Lung (tissue), 12 donors: ENCODE results near the gene EIF4ENIF1. TPM values are rescaled to one million over a fixed set of nuclear protein-coding genes. Genes with fewer than 3 reads are reported as not detected.
"Not testable (repeated sequence)": the region's sequence is repeated elsewhere in the genome, so short reads cannot be mapped to it uniquely, and the experiment has no call there.

Experiments used
- ATAC-seq: fragments of 200-7000 bp; cut with Tn5 transposase; one replicate; pipeline ENCODE4 v1.9.1; 2020; ENCODE audit warnings: moderate number of reproducible peaks; ENCODE audit not compliant: insufficient read depth, low FRiP score
- DNase-seq, 3 donors: peaks; one replicate each; pipeline ENCODE4 v3.0.0-alpha.2; 2013 to 2017
- H3K27ac ChIP-seq, 2 donors: one replicate each; pipeline ENCODE4 v1.5.1; 2013; ENCODE audit warnings: mild to moderate bottlenecking in 2 of 2, moderate library complexity in 2 of 2, control low read depth in 1 of 2, inconsistent platforms in 1 of 2, low read depth in 1 of 2, low read length in 1 of 2
- H3K27me3 ChIP-seq, 3 donors: one replicate each; pipeline ENCODE4 v1.5.1; 2013; ENCODE audit warnings: low read length in 2 of 3; ENCODE audit not compliant: control insufficient read depth in 3 of 3, insufficient read depth in 3 of 3
- H3K36me3 ChIP-seq, 4 donors: one replicate each; pipeline ENCODE4 v1.5.1; 2013; ENCODE audit warnings: low read length in 4 of 4, mild to moderate bottlenecking in 1 of 4, moderate library complexity in 1 of 4; ENCODE audit not compliant: control insufficient read depth in 4 of 4, insufficient read depth in 4 of 4
- H3K4me1 ChIP-seq, 5 donors: one replicate each; pipeline ENCODE4 v1.5.1; 2013; ENCODE audit warnings: low read length in 5 of 5, mild to moderate bottlenecking in 2 of 5, moderate library complexity in 1 of 5; ENCODE audit not compliant: control insufficient read depth in 5 of 5, insufficient read depth in 5 of 5
- H3K4me3 ChIP-seq: one replicate; pipeline ENCODE4 v1.5.1; 2013; ENCODE audit warnings: mild to moderate bottlenecking, control low read depth, moderate library complexity
- H3K9ac ChIP-seq, 2 donors: one replicate each; pipeline ENCODE4 v1.5.1; 2013; ENCODE audit warnings: low read length in 2 of 2, control low read depth in 1 of 2; ENCODE audit not compliant: insufficient read depth in 1 of 2
- H3K9me3 ChIP-seq, 4 donors: one replicate each; pipeline ENCODE4 v1.5.1; 2013; ENCODE audit warnings: low read length in 3 of 4, mild to moderate bottlenecking in 1 of 4, moderate library complexity in 1 of 4; ENCODE audit not compliant: control insufficient read depth in 4 of 4, insufficient read depth in 3 of 4
- WGBS, 2 donors: extraction: QIAGEN DNeasy Blood & Tissue Kit; methylation state at CpG; one replicate each; pipeline ENCODE4 v1.1.7; 2013; 5-methylcytosine and 5-hydroxymethylcytosine counted together
- polyA plus RNA-seq, 2 donors: library from polyadenylated mRNA; stranded (reverse); fragments of 200-250 nt; gene quantifications; one replicate each; pipeline ENCODE4 v1.2.1, GENCODE V29; 2013
- total RNA-seq, 2 donors: library from RNA; depleted of rRNA in 1 of 2; stranded (reverse); fragments of >200 nt in 1 of 2; gene quantifications; one replicate each; pipeline ENCODE4 v1.2.1, GENCODE V29; 2014 to 2021
- TF ChIP-seq, protein P1 (sequence below): IDR thresholded peaks from 2 replicates; pipeline ENCODE4 v1.5.1; 2012; ENCODE audit warnings: mild to moderate bottlenecking; ENCODE audit errors: control extremely low read depth, extremely low read depth
- donor health status: control.
- donor health status: control.
- donor health status: Bipolar disorder and iron deficiency.
- donor health status: healthy.
- donor health status: DM: yes; HTN: yes; CAD: no.

Gene EIF4ENIF1
- total and polyA plus RNA-seq, 4 donors = 9.3 to 25.5 (median 13.6) TPM

DNA sequence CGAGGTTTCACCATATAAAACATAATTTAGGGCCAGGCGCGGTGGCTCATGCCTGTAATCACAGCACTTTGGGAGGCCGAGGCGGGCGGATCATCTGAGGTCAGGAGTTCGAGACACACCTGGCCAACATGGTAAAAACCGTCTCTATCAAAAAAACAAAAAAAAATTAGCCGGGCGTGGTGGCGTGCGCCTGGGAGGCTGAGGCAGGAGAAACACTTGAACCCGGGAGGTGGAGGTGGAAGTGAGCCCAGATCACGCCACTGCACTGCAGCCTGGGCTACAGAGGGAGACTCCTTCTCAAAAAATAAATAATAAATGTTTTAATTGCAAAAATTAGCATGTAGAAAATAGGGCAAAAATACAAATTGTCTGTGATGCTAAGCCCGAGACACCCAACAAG lies 5.7 kb upstream of the EIF4ENIF1 start:
- peaks cover 0 to 15% (median 3%) of the 10 kb centered on the region in 5 donors for H3K4me1 ChIP-seq
- no peak overlapping the region for H3K4me3 ChIP-seq
- TF ChIP-seq, protein P1, sequence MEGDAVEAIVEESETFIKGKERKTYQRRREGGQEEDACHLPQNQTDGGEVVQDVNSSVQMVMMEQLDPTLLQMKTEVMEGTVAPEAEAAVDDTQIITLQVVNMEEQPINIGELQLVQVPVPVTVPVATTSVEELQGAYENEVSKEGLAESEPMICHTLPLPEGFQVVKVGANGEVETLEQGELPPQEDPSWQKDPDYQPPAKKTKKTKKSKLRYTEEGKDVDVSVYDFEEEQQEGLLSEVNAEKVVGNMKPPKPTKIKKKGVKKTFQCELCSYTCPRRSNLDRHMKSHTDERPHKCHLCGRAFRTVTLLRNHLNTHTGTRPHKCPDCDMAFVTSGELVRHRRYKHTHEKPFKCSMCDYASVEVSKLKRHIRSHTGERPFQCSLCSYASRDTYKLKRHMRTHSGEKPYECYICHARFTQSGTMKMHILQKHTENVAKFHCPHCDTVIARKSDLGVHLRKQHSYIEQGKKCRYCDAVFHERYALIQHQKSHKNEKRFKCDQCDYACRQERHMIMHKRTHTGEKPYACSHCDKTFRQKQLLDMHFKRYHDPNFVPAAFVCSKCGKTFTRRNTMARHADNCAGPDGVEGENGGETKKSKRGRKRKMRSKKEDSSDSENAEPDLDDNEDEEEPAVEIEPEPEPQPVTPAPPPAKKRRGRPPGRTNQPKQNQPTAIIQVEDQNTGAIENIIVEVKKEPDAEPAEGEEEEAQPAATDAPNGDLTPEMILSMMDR = no peak
- 66 to 75% methylated on average over 15 of the region's 15 CpGs for WGBS, 2 donors
- ATAC-seq = no peak
- H3K27ac ChIP-seq = no peak overlapping the region
- DNase-seq = no peak
- H3K27me3 ChIP-seq = no peaks in the 10 kb centered on the region
- no peak overlapping the region for H3K9ac ChIP-seq
- peaks cover 0 to 2% (median 0%) of the 10 kb centered on the region in 4 donors for H3K36me3 ChIP-seq
- peaks cover 0 to 3% (median 0%) of the 10 kb centered on the region in 4 donors for H3K9me3 ChIP-seq

DNA sequence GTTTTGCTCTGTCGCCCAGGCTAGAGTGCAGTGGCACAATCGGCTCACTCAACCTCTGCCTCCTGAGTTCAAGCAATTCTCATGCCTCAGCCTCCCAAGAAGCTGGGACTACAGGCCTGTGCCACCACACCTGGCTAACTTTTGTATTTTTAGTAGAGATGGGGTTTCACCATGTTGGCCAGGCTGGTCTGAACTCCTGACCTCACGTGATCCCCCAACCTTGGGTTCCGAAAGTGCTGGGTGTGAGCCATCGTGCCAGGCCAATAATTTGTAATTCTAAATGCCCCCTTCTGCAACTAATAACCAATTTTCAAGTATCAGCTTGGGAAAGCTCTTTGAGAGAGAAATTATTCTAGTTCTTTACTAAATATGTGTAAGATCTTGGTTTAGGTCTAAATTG lies 3.7 kb upstream of the EIF4ENIF1 start:
- not testable (repeated sequence) for H3K27ac ChIP-seq
- 96 to 98% methylated on average over 5 of the region's 5 CpGs for WGBS, 2 donors

DNA sequence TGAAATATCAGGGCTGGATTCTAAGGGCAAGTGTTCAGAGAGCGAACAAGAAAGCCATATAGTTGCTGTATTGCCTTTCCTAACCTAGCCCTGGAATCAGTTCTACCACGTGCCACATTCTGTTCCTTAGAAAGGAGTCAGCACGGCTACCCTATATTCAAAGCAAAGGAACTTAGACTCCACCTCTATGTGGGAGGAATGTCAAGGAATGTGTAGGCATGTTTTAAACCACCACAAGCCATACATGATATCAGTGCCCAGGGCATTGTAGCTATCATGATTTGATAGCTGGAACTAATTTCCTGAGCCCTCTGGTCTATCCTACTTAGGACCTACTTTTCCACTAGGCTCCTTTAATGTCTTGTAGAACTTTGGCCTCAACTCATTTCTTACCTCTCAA lies 2.5 kb upstream of the EIF4ENIF1 start:
- TF ChIP-seq, protein P1 = no peak
- Histone ChIP-seq H3K27ac (no peak overlapping the region), H3K9me3 (no peaks in the 10 kb centered on the region), H3K4me3 (no peak overlapping the region), H3K27me3 (no peaks in the 10 kb centered on the region), H3K4me1 (peaks cover 0 to 25% (median 11%) of the 10 kb centered on the region in 5 donors), H3K9ac (no peak overlapping the region), H3K36me3 (peaks cover 3 to 9% (median 4%) of the 10 kb centered on the region in 4 donors)
- 93% methylated on average over 3 of the region's 3 CpGs for WGBS, 2 donors
- ATAC-seq (no peak), DNase-seq (no peak)

More for the DNA sequence above, 3.7 kb upstream of the EIF4ENIF1 start:
- peaks cover 0 to 21% (median 6%) of the 10 kb centered on the region in 5 donors for H3K4me1 ChIP-seq
- not testable (repeated sequence) for H3K9ac ChIP-seq, H3K4me3 ChIP-seq, DNase-seq, ATAC-seq, H3K27me3 ChIP-seq, H3K36me3 ChIP-seq, H3K9me3 ChIP-seq

DNA sequence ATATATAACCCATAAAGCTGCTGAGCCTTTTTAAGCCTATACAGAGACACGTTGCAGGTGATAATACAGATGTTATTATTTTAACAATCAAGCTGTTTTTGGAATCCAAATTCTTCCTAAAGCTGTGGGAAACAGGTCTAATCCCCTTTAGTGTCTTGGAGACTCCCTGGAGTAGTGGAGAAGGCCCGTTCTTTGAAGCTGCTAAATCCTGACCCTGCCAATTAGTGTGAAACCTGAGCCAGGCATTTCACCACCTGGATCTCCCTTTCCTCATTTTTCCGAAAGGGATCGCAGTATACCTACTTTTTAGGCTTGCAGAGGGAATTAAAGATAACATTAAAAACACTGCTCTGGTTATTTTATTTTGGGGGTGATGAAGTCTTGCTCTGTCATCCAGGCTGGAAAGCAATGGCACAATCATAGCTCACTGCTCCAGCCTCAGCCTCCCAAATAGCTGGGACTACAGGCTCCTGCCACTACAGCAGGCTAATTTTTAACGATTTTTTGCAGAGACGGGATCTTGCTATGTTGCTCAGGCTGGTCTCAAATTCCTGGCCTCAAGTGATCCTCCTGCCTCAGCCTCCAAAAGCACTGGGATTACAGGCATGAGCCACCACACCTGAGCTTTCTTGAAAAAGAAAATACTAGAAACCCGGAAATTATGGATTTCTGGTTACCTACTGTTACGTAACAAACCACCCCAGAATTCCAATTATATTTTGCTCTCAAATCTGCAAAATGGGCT lies 1.7 kb upstream of the EIF4ENIF1 start:
- H3K27ac ChIP-seq = peak overlapping the region in 1 of 2 donors; percentile 41
- H3K9me3 ChIP-seq = no peaks in the 10 kb centered on the region
- H3K9ac ChIP-seq = peak overlapping the region in 1 of 2 donors; percentile 61
- TF ChIP-seq, protein P1 = no peak
- DNase-seq = no peak
- H3K4me1 ChIP-seq = peaks cover 0 to 20% (median 11%) of the 10 kb centered on the region in 5 donors
- H3K36me3 ChIP-seq = peaks cover 4 to 9% (median 7%) of the 10 kb centered on the region in 4 donors
- H3K27me3 ChIP-seq = no peaks in the 10 kb centered on the region
- ATAC-seq = no peak
- H3K4me3 ChIP-seq = no peak overlapping the region
- WGBS, 2 donors = 81 to 82% methylated on average over 8 of the region's 8 CpGs
